Measurements from ENCODE around the gene ZNF595.
"Not testable (repeated sequence)": the region's sequence is repeated elsewhere in the genome, so short reads cannot be mapped to it uniquely, and the experiment has no call there.

The ZNF595 gene

GRCh38 chr4:86559-87324 lies 33.6 kb downstream of the ZNF595 start:
- DNase-seq (ENCODE audit: low read depth), result not testable (repeated sequence)

GRCh38 chr4:98386-98785 lies 45.3 kb downstream of the ZNF595 start:
- no peak for DNase-seq (ENCODE audit: low read depth)

GRCh38 chr4:99863-100262 lies 46.7 kb downstream of the ZNF595 start:
- no peak for DNase-seq (ENCODE audit: low read depth)

- no peak for DNase-seq (ENCODE audit: low read depth)
These were observed 53.9 kb downstream of the ZNF595 start for GRCh38 chr4:107083-107443.

GRCh38 chr4:107444-108429 lies 54.6 kb downstream of the ZNF595 start:
- no peak for DNase-seq (ENCODE audit: low read depth)

- no peak for DNase-seq (ENCODE audit: low read depth)
These were observed 59.6 kb downstream of the ZNF595 start for GRCh38 chr4:112771-113170.

GRCh38 chr4:113732-114131 lies 60.6 kb downstream of the ZNF595 start:
- DNase-seq (ENCODE audit: low read depth), result no peak

- DNase-seq (ENCODE audit: low read depth), result no peak
These were observed 61.0 kb downstream of the ZNF595 start for GRCh38 chr4:114149-114548.

- no peak for DNase-seq (ENCODE audit: low read depth)
These were observed 63.4 kb downstream of the ZNF595 start for GRCh38 chr4:116499-116898.

- DNase-seq (ENCODE audit: low read depth), result no peak
These were observed 67.5 kb downstream of the ZNF595 start for GRCh38 chr4:120616-121015.

GRCh38 chr4:121408-122084 lies 68.4 kb downstream of the ZNF595 start:
- DNase-seq (ENCODE audit: low read depth), result peak; percentile 13

GRCh38 chr4:123922-124274 lies 70.8 kb downstream of the ZNF595 start:
- not testable (repeated sequence) for DNase-seq (ENCODE audit: low read depth)

GRCh38 chr4:124275-125081 lies 71.4 kb downstream of the ZNF595 start, which contains the start of gene ZNF718:
TSS of gene ZNF718 (plus strand) at chr4:124501. CDS start at chr4:124671, 170 bp downstream.
- DNase-seq (ENCODE audit: low read depth), result peak; percentile 81

- peak; percentile 2 for DNase-seq (ENCODE audit: low read depth)
These were observed 72.1 kb downstream of the ZNF595 start for GRCh38 chr4:125091-125771.

- DNase-seq (ENCODE audit: low read depth), result no peak
These were observed 72.7 kb downstream of the ZNF595 start for GRCh38 chr4:125833-126232.

- DNase-seq (ENCODE audit: low read depth), result no peak
These were observed 79.4 kb downstream of the ZNF595 start for GRCh38 chr4:132483-132882.
